ENCODE measurements around the gene NRTN. TPM values are rescaled to one million over a fixed set of nuclear protein-coding genes. Genes with fewer than 3 reads are reported as not detected.

NRTN gene
- total and polyA plus RNA-seq, 2 donors (not counting 3 experiments of a cell fraction or from before 2014, with no cell fraction given) = 0.41 TPM; not detected in 1

DNA sequence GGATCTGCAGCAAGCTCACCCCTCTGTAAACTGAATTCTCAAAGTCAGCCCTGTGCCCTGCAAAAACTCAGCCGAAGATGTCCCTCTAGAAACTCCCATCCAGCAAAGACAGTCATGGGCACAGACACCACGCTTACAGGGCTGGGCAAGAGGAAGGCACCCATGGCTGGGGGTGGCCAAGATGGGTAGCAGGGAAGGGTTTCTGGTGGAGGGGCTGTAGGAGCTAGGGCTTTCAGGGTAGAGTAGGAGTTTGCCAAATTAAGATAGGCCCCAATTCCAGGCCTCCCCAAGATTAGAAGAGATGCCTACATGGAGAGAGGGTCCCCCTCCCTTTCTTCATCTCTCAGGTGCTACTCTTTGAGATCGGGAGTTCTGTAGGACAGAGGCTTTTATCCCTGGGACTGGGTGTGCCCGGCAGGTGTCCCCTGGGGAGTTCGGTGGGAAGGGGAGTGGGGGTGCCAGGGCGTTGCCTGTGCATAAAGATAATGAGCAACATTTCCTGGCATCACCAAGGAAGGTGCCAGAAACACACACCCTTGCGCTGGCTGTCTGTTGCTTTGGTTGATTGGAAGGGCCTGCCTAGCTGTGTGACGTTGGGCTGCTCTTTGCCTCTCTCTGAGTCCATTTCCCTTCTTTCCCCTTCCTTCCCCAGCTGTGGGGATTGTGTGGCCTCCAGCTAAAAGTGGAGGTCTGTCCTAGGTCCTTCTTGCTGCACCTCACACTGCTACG is 9.4 kb downstream of the NRTN start:
- Histone ChIP-seq H3K79me2 (ENCODE audit: control insufficient read depth, insufficient read depth, low read length) (no peaks in the 10 kb centered on the region), H3K9ac (replicated peaks; ENCODE audit: extremely low read depth, insufficient read depth, low read length) (no peak overlapping the region), H3K9me1 (replicated peaks; ENCODE audit: control insufficient read depth, extremely low read depth, insufficient read depth, low read length) (no peaks in the 10 kb centered on the region), H3K4me1 (ENCODE audit: control insufficient read depth, extremely low read depth, insufficient read depth, low read length) (no peaks in the 10 kb centered on the region), H4K20me1 (replicated peaks; ENCODE audit: control insufficient read depth, extremely low read depth, insufficient read depth, low read length) (no peaks in the 10 kb centered on the region), H3K27ac (ENCODE audit: insufficient read depth, low read depth, low read length) (no peak overlapping the region), H3K27me3 (ENCODE audit: control insufficient read depth in 2 of 2, insufficient read depth in 2 of 2, low read length in 2 of 2) (no peaks in the 10 kb centered on the region), H3K4me3 (replicated peaks in 1 of 3; ENCODE audit: insufficient read depth in 1 of 3, low read depth in 1 of 3, low read length in 3 of 3) (no peak overlapping the region), H2AFZ (ENCODE audit: low read depth, low read length) (no peak overlapping the region), H3K4me2 (ENCODE audit: insufficient read depth, low read length) (no peak overlapping the region), H3K36me3 (ENCODE audit: control insufficient read depth in 2 of 2, extremely low read depth in 1 of 2, insufficient read depth in 2 of 2, low read length in 2 of 2) (no peaks in the 10 kb centered on the region), H3K9me3 (replicated peaks; ENCODE audit: control insufficient read depth, insufficient read depth, low read length) (no peaks in the 10 kb centered on the region)
- FAIRE-seq (no peak), DNase-seq (ENCODE audit: low read depth, low spot score) (no peak)
- TF ChIP-seq POLR2AphosphoS5 (IDR thresholded peaks at IDR 0.05; ENCODE audit: insufficient read depth, low read depth, low read length) (no peak), POLR2A (IDR thresholded peaks at IDR 0.05; ENCODE audit: low read depth, low read length) (no peak), GATA2 (IDR thresholded peaks at IDR 0.05; ENCODE audit: insufficient read depth, insufficient read length, low read depth, low read length) (no peak)
- dilution Hi-C loops (cut with MboI; ENCODE audit: extremely low pct_ligation_motif_present, low sequenced_read_pairs) = no loop called here
- ChIA-PET CTCF (interaction anchor here (2.3 kb wide), 1 partner anchor 10 kb away, joined by 15 read pairs; the partner anchor contains the start of gene NRTN), POLR2A (no interaction called here)
- BruUV-seq (replicated peaks) = no TSS peak
- intact Hi-C loops (cut with micrococcal nuclease) = no loop called here

DNA sequence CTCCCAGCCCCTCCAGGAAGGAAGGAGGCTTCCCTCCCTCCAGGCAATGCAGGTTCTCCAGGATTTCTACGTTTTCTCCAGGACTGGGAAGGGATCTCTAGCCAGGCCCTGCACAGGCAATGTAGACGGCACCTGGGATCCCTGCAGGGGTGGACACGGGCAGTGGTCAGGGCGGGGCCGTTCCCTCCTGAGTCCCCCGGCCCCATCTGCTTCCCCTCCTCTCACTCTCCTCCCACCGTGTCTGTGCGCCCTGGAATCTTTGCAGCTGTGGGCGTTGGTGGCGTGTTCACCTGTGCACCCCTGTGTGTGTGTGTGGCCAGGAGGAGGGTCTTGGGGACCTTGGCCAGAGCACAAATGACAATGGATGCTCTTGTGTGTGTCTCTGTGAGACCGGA is 10.0 kb downstream of the NRTN start:
- intact Hi-C loops (cut with micrococcal nuclease) = no loop called here
- dilution Hi-C loops (cut with MboI; ENCODE audit: extremely low pct_ligation_motif_present, low sequenced_read_pairs) = no loop called here
- DNase-seq (ENCODE audit: low read depth, low spot score) = no peak

More for the DNA sequence above, 10.0 kb downstream of the NRTN start:
- Histone ChIP-seq H3K9me3 (replicated peaks; ENCODE audit: control insufficient read depth, insufficient read depth, low read length) (no peaks in the 10 kb centered on the region), H3K36me3 (ENCODE audit: control insufficient read depth in 2 of 2, extremely low read depth in 1 of 2, insufficient read depth in 2 of 2, low read length in 2 of 2) (no peaks in the 10 kb centered on the region), H4K20me1 (replicated peaks; ENCODE audit: control insufficient read depth, extremely low read depth, insufficient read depth, low read length) (no peaks in the 10 kb centered on the region), H2AFZ (ENCODE audit: low read depth, low read length) (no peak overlapping the region), H3K4me3 (replicated peaks in 1 of 3; ENCODE audit: insufficient read depth in 1 of 3, low read depth in 1 of 3, low read length in 3 of 3) (no peak overlapping the region), H3K27me3 (ENCODE audit: control insufficient read depth in 2 of 2, insufficient read depth in 2 of 2, low read length in 2 of 2) (no peaks in the 10 kb centered on the region), H3K4me2 (ENCODE audit: insufficient read depth, low read length) (no peak overlapping the region), H3K9me1 (replicated peaks; ENCODE audit: control insufficient read depth, extremely low read depth, insufficient read depth, low read length) (no peaks in the 10 kb centered on the region), H3K79me2 (ENCODE audit: control insufficient read depth, insufficient read depth, low read length) (no peaks in the 10 kb centered on the region), H3K9ac (replicated peaks; ENCODE audit: extremely low read depth, insufficient read depth, low read length) (no peak overlapping the region), H3K4me1 (ENCODE audit: control insufficient read depth, extremely low read depth, insufficient read depth, low read length) (no peaks in the 10 kb centered on the region), H3K27ac (ENCODE audit: insufficient read depth, low read depth, low read length) (no peak overlapping the region)
- ChIA-PET POLR2A (no interaction called here), CTCF (interaction anchor here (2.3 kb wide), 1 partner anchor 11 kb away, joined by 15 read pairs; the partner anchor contains the start of gene NRTN)
- no peak for FAIRE-seq
- BruUV-seq (replicated peaks) = no TSS peak
- no peak for TF ChIP-seq JUN (IDR thresholded peaks at IDR 0.05; ENCODE audit: borderline replicate concordance, insufficient read depth, insufficient read length, low read depth)
- TF ChIP-seq, protein P1, sequence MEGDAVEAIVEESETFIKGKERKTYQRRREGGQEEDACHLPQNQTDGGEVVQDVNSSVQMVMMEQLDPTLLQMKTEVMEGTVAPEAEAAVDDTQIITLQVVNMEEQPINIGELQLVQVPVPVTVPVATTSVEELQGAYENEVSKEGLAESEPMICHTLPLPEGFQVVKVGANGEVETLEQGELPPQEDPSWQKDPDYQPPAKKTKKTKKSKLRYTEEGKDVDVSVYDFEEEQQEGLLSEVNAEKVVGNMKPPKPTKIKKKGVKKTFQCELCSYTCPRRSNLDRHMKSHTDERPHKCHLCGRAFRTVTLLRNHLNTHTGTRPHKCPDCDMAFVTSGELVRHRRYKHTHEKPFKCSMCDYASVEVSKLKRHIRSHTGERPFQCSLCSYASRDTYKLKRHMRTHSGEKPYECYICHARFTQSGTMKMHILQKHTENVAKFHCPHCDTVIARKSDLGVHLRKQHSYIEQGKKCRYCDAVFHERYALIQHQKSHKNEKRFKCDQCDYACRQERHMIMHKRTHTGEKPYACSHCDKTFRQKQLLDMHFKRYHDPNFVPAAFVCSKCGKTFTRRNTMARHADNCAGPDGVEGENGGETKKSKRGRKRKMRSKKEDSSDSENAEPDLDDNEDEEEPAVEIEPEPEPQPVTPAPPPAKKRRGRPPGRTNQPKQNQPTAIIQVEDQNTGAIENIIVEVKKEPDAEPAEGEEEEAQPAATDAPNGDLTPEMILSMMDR (IDR thresholded peaks at IDR 0.05; ENCODE audit: extremely low read depth in 1 of 2, insufficient read depth in 1 of 2, low read depth in 1 of 2, low read length in 2 of 2) = no peak
- no peak for TF ChIP-seq FOS (IDR thresholded peaks at IDR 0.05; ENCODE audit: borderline replicate concordance, insufficient read depth, low read length)
- TF ChIP-seq MYC (IDR thresholded peaks at IDR 0.05; ENCODE audit: low read depth, low read length) = no peak
- TF ChIP-seq POLR2AphosphoS5 (IDR thresholded peaks at IDR 0.05; ENCODE audit: insufficient read depth, low read depth, low read length) = no peak
- TF ChIP-seq EZH2 (IDR thresholded peaks at IDR 0.05; ENCODE audit: borderline replicate concordance, low read depth, low read length, severe bottlenecking) = no peak
- no peak for TF ChIP-seq POLR2A (IDR thresholded peaks at IDR 0.05; ENCODE audit: low read depth, low read length)
- no peak for TF ChIP-seq GATA2 (IDR thresholded peaks at IDR 0.05; ENCODE audit: insufficient read depth, insufficient read length, low read depth, low read length)
- TF ChIP-seq MAX (IDR thresholded peaks at IDR 0.05; ENCODE audit: insufficient read depth, insufficient read length) = no peak

Data from endothelial cell of umbilical vein (primary cell).